Measurements from ENCODE around the gene SACM1L. TPM values are rescaled to one million over a fixed set of nuclear protein-coding genes. Genes with fewer than 3 reads are reported as not detected.

The SACM1L gene
- total RNA-seq, 1 donor from 2014 or later: 34.5 TPM

GRCh38 chr3:45660567-45660901, 28.7 kb upstream of the SACM1L start:
- H3K9me3 Mint-ChIP-seq (ENCODE audit: low read depth): no peaks in the 10 kb centered on the region
- H3K36me3 Mint-ChIP-seq (ENCODE audit: low read depth): no peaks in the 10 kb centered on the region
- H3K4me1 Mint-ChIP-seq (ENCODE audit: low read depth): peaks cover 42% of the 10 kb centered on the region
- no peak for DNase-seq (ENCODE audit: low spot score)
- H3K27me3 Mint-ChIP-seq (ENCODE audit: low read depth): no peaks in the 10 kb centered on the region
- no peak for TF ChIP-seq CTCF (IDR thresholded peaks at IDR 0.05)
- H3K4me3 Mint-ChIP-seq (ENCODE audit: unreplicated experiment): no peak overlapping the region
- peak overlapping the region; percentile 83 for H3K27ac Mint-ChIP-seq (ENCODE audit: unreplicated experiment)

DNA sequence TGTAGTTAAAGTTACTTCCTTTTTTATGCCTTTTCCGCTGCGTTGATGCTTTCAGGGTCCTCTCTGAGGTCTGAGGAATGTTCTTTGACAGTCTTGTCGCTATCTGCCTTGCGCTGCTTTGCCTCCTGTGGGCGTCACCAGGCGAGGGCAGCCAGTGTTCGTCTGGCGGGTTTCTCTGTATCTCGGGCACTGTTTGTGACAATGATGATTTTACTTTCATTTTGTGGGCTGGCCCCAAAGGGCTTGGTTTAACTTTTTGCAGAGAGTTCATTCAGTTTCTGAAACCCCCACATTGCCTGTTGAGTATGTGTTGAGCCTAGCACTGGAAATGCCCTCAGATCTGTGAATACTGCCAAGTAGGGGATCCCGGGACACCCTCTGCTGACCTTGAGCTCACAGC, 24.6 kb upstream of the SACM1L start:
- peaks cover 58% of the 10 kb centered on the region for H3K4me1 Mint-ChIP-seq (ENCODE audit: low read depth)
- no peak overlapping the region for H3K27ac Mint-ChIP-seq (ENCODE audit: unreplicated experiment)
- TF ChIP-seq CTCF (IDR thresholded peaks at IDR 0.05): no peak
- no peaks in the 10 kb centered on the region for H3K36me3 Mint-ChIP-seq (ENCODE audit: low read depth)
- H3K4me3 Mint-ChIP-seq (ENCODE audit: unreplicated experiment): no peak overlapping the region
- DNase-seq (ENCODE audit: low spot score): no peak
- no peaks in the 10 kb centered on the region for H3K9me3 Mint-ChIP-seq (ENCODE audit: low read depth)
- no peaks in the 10 kb centered on the region for H3K27me3 Mint-ChIP-seq (ENCODE audit: low read depth)

DNA sequence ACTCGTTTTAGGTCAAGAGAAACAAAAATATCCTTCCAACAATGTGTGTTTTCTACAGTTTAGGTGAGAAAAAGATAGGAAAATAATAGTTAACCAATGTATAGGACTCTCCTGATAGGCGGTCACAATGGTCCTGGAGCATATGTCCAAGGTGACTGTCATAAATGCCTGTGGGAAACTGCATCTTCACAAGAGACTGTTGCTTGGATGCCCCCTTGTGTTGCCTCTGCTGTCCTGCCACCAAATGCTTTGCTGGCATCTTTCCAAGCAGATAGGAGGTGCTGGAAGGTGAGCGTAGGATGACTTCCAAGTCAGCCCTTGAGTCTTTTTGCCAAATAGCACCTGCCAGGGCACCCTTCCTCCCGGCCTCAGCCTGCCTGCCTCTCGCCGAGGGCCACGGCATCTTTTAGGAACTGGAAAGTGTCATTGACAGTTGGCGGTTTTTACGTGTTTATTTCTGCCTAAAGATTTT, 24.1 kb upstream of the SACM1L start:
- H3K36me3 Mint-ChIP-seq (ENCODE audit: low read depth): no peaks in the 10 kb centered on the region
- no peak for DNase-seq (ENCODE audit: low spot score)
- no peaks in the 10 kb centered on the region for H3K27me3 Mint-ChIP-seq (ENCODE audit: low read depth)
- no peak overlapping the region for H3K4me3 Mint-ChIP-seq (ENCODE audit: unreplicated experiment)
- peak; percentile 73 for TF ChIP-seq CTCF (IDR thresholded peaks at IDR 0.05)
- no peak overlapping the region for H3K27ac Mint-ChIP-seq (ENCODE audit: unreplicated experiment)
- H3K9me3 Mint-ChIP-seq (ENCODE audit: low read depth): no peaks in the 10 kb centered on the region
- H3K4me1 Mint-ChIP-seq (ENCODE audit: low read depth): peaks cover 53% of the 10 kb centered on the region

- Mint-ChIP-seq H3K36me3 (ENCODE audit: low read depth) (peaks cover 2% of the 10 kb centered on the region), H3K27me3 (ENCODE audit: low read depth) (no peaks in the 10 kb centered on the region), H3K4me3 (ENCODE audit: unreplicated experiment) (peak overlapping the region; percentile 51), H3K27ac (ENCODE audit: unreplicated experiment) (peak overlapping the region; percentile 98), H3K9me3 (ENCODE audit: low read depth) (no peaks in the 10 kb centered on the region), H3K4me1 (ENCODE audit: low read depth) (peaks cover 48% of the 10 kb centered on the region)
- no peak for TF ChIP-seq CTCF (IDR thresholded peaks at IDR 0.05)
- DNase-seq (ENCODE audit: low spot score): no peak
These were observed 22.3 kb upstream of the SACM1L start for GRCh38 chr3:45666757-45667431.

GRCh38 chr3:45667569-45667934, 21.6 kb upstream of the SACM1L start:
- no peak for TF ChIP-seq CTCF (IDR thresholded peaks at IDR 0.05)
- no peaks in the 10 kb centered on the region for H3K27me3 Mint-ChIP-seq (ENCODE audit: low read depth)
- peak overlapping the region; percentile 51 for H3K4me3 Mint-ChIP-seq (ENCODE audit: unreplicated experiment)
- peak overlapping the region; percentile 98 for H3K27ac Mint-ChIP-seq (ENCODE audit: unreplicated experiment)
- DNase-seq (ENCODE audit: low spot score): no peak
- H3K9me3 Mint-ChIP-seq (ENCODE audit: low read depth): no peaks in the 10 kb centered on the region
- peaks cover 5% of the 10 kb centered on the region for H3K36me3 Mint-ChIP-seq (ENCODE audit: low read depth)
- H3K4me1 Mint-ChIP-seq (ENCODE audit: low read depth): peaks cover 48% of the 10 kb centered on the region

All from chondrocyte (in vitro differentiated cells).